Esophagus muscularis mucosa (tissue), 3 donors: Measurements from ENCODE around the gene ROBO4.

Experiments used
- CTCF ChIP-seq, 3 experiments: fragments of 200-600 bp in 2 of 3; fragments of 450-650 bp in 1 of 3; sonication (generic) in 2 of 3; IDR thresholded peaks; one replicate each; pipeline ENCODE4 v1.5.1; 2017 to 2019; ENCODE audit warnings: antibody characterized with exemption in 3 of 3, mild to moderate bottlenecking in 2 of 3, moderate library complexity in 1 of 3
- POLR2AphosphoS5 ChIP-seq, 2 donors: sonication (generic); formaldehyde crosslinking; IDR thresholded peaks; one replicate each; pipeline ENCODE4 v1.6.1; 2017; ENCODE audit warnings: antibody characterized with exemption in 2 of 2

- TF ChIP-seq POLR2AphosphoS5 (IDR thresholded peaks at IDR 0.05) (no peak), CTCF (IDR thresholded peaks at IDR 0.05) (no peak)
Measured at GRCh38 chr11:124887667-124888013, 10.0 kb downstream of the ROBO4 start.
